Right atrium auricular region (tissue), 2 donors: Measurements from ENCODE around the gene CSNK2A3. TPM values are rescaled to one million over a fixed set of nuclear protein-coding genes. Genes with fewer than 3 reads are reported as not detected.

Source experiments
- DNase-seq: peaks from one replicate; pipeline ENCODE4 v3.0.0-alpha.2; 2019; ENCODE audit warnings: low spot score
- H3K27ac ChIP-seq, 2 donors: fragments of 200-600 bp; sonication (generic); 1 replicate in 1 of 2; 2 replicates in 1 of 2; pipeline ENCODE4 v1.5.1; 2016 to 2019
- H3K27me3 ChIP-seq, 2 donors: fragments of 200-600 bp; sonication (generic); one replicate each; pipeline versions ENCODE4 v1.5.1 to v1.6.0; 2017 to 2019
- H3K36me3 ChIP-seq: fragments of 200-600 bp; sonication (generic); one replicate; pipeline ENCODE4 v1.5.1; 2016
- H3K4me1 ChIP-seq, 2 donors: fragments of 200-600 bp; sonication (generic); one replicate each; pipeline versions ENCODE4 v1.5.1 to v1.6.0; 2017 to 2019
- H3K4me3 ChIP-seq, 2 donors: fragments of 200-600 bp; sonication (generic); 1 replicate in 1 of 2; 2 replicates in 1 of 2; pipeline ENCODE4 v1.5.1; 2017 to 2019; ENCODE audit warnings: mild to moderate bottlenecking in 1 of 2, moderate library complexity in 1 of 2
- H3K9me3 ChIP-seq, 2 donors: fragments of 200-600 bp; sonication (generic); one replicate each; pipeline ENCODE4 v1.5.1; 2019
- total RNA-seq, 2 donors: library from RNA; depleted of rRNA; stranded (reverse); fragments of >200 nt; gene quantifications; one replicate each; pipeline ENCODE4 v1.1.0, GENCODE V29; 2016
- TF ChIP-seq, protein P1 (sequence below), 2 donors: fragments of 200-600 bp; sonication (generic); IDR thresholded peaks; one replicate each; pipeline ENCODE4 v1.5.1; 2019; ENCODE audit warnings: antibody characterized with exemption in 2 of 2

Gene CSNK2A3
- total RNA-seq, 2 donors from 2014 or later = 0.75 to 1.3 TPM

DNA sequence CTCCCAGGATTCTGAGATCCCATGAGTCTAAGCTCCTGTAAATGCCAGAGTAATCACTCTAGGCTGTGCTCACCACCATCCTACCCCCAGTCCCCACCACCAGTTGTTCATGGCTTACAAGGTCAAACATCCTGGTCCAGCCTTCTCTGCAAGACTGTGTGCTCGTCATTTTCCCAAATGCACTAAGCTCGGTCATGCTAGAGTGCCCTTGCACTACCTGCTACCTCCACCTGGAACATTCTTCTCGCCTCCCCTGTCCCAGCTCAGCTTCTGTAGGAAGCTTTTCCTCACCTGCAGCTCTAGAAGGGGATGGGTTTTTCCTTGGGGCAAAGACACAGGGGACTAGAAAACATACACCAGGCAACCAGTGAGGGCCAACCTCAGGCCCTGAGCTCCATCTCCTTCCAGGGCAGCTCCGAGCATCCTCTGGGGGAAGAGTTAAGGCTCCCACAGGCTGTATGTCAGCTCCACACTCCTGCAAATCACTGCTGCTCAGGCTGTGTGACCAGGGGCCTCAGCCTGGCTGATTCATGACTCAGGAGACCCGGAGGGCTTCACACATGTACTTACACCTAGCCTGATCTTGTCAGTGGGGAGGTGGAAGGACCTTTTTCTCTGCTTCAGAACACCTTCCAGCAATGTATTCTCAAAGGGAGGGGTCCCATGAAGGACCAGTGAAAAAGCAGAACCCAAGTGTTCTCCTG, 37.2 kb upstream of the CSNK2A3 start:
- TF ChIP-seq, protein P1, sequence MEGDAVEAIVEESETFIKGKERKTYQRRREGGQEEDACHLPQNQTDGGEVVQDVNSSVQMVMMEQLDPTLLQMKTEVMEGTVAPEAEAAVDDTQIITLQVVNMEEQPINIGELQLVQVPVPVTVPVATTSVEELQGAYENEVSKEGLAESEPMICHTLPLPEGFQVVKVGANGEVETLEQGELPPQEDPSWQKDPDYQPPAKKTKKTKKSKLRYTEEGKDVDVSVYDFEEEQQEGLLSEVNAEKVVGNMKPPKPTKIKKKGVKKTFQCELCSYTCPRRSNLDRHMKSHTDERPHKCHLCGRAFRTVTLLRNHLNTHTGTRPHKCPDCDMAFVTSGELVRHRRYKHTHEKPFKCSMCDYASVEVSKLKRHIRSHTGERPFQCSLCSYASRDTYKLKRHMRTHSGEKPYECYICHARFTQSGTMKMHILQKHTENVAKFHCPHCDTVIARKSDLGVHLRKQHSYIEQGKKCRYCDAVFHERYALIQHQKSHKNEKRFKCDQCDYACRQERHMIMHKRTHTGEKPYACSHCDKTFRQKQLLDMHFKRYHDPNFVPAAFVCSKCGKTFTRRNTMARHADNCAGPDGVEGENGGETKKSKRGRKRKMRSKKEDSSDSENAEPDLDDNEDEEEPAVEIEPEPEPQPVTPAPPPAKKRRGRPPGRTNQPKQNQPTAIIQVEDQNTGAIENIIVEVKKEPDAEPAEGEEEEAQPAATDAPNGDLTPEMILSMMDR (IDR thresholded peaks at IDR 0.05) = no peak
- H3K4me3 ChIP-seq = no peak overlapping the region
- H3K4me1 ChIP-seq = peaks cover 0 to 6% of the 10 kb centered on the region in 2 donors
- no peaks in the 10 kb centered on the region for H3K36me3 ChIP-seq
- H3K27me3 ChIP-seq = no peaks in the 10 kb centered on the region
- DNase-seq = no peak
- H3K9me3 ChIP-seq = no peaks in the 10 kb centered on the region
- H3K27ac ChIP-seq = no peak overlapping the region

DNA sequence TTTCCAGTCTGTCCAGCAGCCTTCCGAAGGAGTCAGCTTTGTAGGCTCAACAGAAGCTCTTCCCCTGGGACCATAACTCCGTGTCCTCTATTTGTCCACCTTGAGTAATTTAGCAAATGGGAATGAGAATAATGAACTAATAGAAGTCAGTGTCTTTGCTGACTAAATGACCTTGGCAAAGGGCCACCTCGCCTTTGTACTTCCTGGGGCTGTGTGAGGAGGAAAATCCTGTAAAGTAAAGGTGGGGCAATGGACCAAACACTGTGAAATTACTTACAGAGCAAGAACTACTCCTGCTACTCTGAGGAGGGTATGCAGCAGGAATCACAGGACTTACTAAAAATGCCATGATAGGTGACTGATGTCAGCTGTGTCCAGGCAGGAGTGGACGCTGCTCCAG, 36.2 kb upstream of the CSNK2A3 start:
- H3K27ac ChIP-seq = no peak overlapping the region
- H3K27me3 ChIP-seq = no peaks in the 10 kb centered on the region

DNA sequence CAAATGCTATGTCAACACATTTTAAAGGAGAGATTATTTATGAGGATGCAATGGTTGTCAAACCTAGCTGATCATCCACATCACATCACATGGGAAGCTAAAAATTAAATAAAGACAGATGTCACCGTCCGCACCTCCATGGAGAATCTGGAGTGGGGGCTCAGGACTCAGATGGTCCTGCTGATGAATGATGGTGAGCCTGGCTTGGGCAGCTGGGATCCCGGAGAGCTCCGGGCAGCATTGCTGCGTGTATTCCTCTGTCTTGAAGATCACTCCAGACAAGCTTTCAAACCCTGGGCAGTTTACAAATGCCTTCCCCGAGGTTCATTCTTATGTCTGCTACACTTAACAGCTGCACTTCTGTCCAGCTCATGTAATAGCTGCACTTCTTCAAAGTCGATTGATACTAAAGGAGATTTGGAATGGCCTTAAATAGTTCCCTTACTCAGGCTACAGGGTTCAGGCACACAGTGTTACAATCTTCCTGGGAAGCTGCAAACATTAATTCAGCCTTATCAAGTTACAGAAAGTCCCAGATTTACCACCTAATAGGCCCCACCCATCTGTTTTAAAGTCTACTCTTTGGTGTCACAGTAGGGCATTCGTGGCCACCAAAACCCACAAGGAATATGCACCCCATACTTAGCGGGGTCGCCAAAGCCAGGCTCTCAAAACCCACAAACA, 34.7 kb upstream of the CSNK2A3 start:
- TF ChIP-seq, protein P1 (IDR thresholded peaks at IDR 0.05) = no peak
- Histone ChIP-seq H3K4me1 (peaks cover 0 to 6% of the 10 kb centered on the region in 2 donors), H3K9me3 (no peaks in the 10 kb centered on the region)

More for the DNA sequence above, 36.2 kb upstream of the CSNK2A3 start:
- no peaks in the 10 kb centered on the region for H3K9me3 ChIP-seq
- H3K4me3 ChIP-seq = no peak overlapping the region
- no peaks in the 10 kb centered on the region for H3K36me3 ChIP-seq
- DNase-seq = no peak
- TF ChIP-seq, protein P1 (IDR thresholded peaks at IDR 0.05) = no peak
- H3K4me1 ChIP-seq = peaks cover 0 to 6% of the 10 kb centered on the region in 2 donors

DNA sequence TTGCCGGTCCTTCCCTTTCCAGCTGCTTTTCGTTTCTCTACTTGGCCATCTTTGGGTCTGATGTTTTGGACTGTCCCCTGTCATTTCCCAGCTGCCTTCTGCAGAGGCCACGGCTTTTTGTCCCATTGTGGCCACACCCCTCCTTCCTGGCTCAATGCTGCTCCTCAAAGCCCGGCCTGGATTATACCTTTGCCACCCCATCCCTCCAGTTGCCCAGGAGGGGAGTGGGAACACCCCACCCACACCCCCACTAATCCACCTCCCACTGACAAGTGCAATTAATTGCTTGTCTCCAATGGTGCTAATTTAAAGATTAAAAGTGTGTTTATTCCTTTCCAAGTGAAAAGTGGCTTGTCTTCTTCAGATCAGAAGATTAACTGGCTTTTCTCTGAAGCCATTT, 34.2 kb upstream of the CSNK2A3 start:
- DNase-seq = no peak
- H3K4me3 ChIP-seq = no peak overlapping the region
- H3K36me3 ChIP-seq = no peaks in the 10 kb centered on the region
- TF ChIP-seq, protein P1 (IDR thresholded peaks at IDR 0.05) = no peak
- peaks cover 0 to 6% of the 10 kb centered on the region in 2 donors for H3K4me1 ChIP-seq
- no peaks in the 10 kb centered on the region for H3K27me3 ChIP-seq
- no peak overlapping the region for H3K27ac ChIP-seq
- no peaks in the 10 kb centered on the region for H3K9me3 ChIP-seq

More for the DNA sequence above, 34.7 kb upstream of the CSNK2A3 start:
- H3K4me3 ChIP-seq = no peak overlapping the region
- H3K27me3 ChIP-seq = no peaks in the 10 kb centered on the region
- H3K27ac ChIP-seq = no peak overlapping the region
- DNase-seq = no peak
- H3K36me3 ChIP-seq = no peaks in the 10 kb centered on the region

DNA sequence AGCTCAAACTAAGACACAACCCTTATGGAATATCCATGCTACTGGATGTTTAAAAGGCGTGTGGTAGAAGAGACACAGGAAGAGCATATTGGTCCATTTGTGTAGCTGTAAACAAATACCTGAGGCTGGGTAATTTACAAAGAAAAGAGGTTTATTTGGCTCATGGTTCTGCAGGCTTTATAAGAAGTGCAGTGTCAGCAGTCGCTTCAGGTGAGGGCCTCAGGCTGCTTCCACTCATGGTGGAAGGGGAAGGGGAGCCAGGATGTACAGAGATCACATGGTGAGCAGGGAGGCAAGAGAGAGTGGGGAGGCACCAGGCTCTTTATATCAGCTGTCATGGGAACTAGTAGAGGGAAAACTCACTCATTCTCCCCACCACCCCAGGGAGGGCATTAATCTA, 31.8 kb upstream of the CSNK2A3 start:
- no peak overlapping the region for H3K27ac ChIP-seq
- H3K4me1 ChIP-seq = peaks cover 0 to 6% of the 10 kb centered on the region in 2 donors
- no peak overlapping the region for H3K4me3 ChIP-seq
- DNase-seq = no peak
- no peaks in the 10 kb centered on the region for H3K9me3 ChIP-seq
- no peaks in the 10 kb centered on the region for H3K27me3 ChIP-seq
- no peaks in the 10 kb centered on the region for H3K36me3 ChIP-seq
- TF ChIP-seq, protein P1 (IDR thresholded peaks at IDR 0.05) = no peak
